DND-41 (cell line): ENCODE data around the gene CIB1.
"Not testable (repeated sequence)": the region's sequence is repeated elsewhere in the genome, so short reads cannot be mapped to it uniquely, and the experiment has no call there.

Experiments used
- ATAC-seq: fragments of 200-7000 bp; cut with Tn5 transposase; 3 replicates; pipeline ENCODE4 v1.9.1; 2021; ENCODE audit warnings: low read depth; ENCODE audit not compliant: insufficient read depth
- DNase-seq: peaks from one replicate; pipeline ENCODE4 v3.0.0-alpha.2; 2020
- H2AFZ ChIP-seq: 2 replicates; pipeline ENCODE4 v1.6.0; 2012; ENCODE audit warnings: low read depth, low read length
- H3K27ac ChIP-seq: 2 replicates; pipeline ENCODE4 v1.5.1; 2012; ENCODE audit warnings: low read length, inconsistent platforms
- H3K27me3 ChIP-seq: fragments of 200-600 bp; sonication (generic); 2 replicates; pipeline ENCODE4 v1.6.0; 2012; ENCODE audit warnings: low read length, mild to moderate bottlenecking, inconsistent platforms; ENCODE audit not compliant: insufficient read depth, poor library complexity
- H3K36me3 ChIP-seq: 2 replicates; pipeline ENCODE4 v1.5.1; 2012; ENCODE audit warnings: low read length, inconsistent platforms; ENCODE audit not compliant: insufficient read depth
- H3K4me1 ChIP-seq: 2 replicates; pipeline ENCODE4 v1.5.1; 2012; ENCODE audit warnings: mild to moderate bottlenecking, low read length; ENCODE audit not compliant: insufficient read depth
- H3K4me2 ChIP-seq: 2 replicates; pipeline ENCODE4 v1.6.0; 2012; ENCODE audit warnings: mild to moderate bottlenecking, moderate library complexity, low read length, inconsistent platforms; ENCODE audit not compliant: insufficient read depth
- H3K4me3 ChIP-seq, 2 experiments: fragments of 200-600 bp in 1 of 2; shearing (Covaris generic) in 1 of 2; 2 replicates each; pipeline ENCODE4 v1.5.1; 2012 to 2016; ENCODE audit warnings: inconsistent platforms in 2 of 2, low read length in 2 of 2, mild to moderate bottlenecking in 2 of 2, low read depth in 1 of 2, moderate library complexity in 1 of 2
- H3K79me2 ChIP-seq: 2 replicates; pipeline ENCODE4 v1.6.0; 2012; ENCODE audit warnings: low read length, inconsistent platforms; ENCODE audit not compliant: insufficient read depth
- H3K9ac ChIP-seq: 2 replicates; pipeline ENCODE4 v1.6.0; 2012; ENCODE audit warnings: low read depth, mild to moderate bottlenecking, inconsistent platforms, low read length, moderate library complexity
- H3K9me3 ChIP-seq: 2 replicates; pipeline ENCODE4 v1.5.1; 2012; ENCODE audit warnings: low read length, moderate library complexity, mild to moderate bottlenecking, inconsistent platforms; ENCODE audit not compliant: insufficient read depth, severe bottlenecking
- H4K20me1 ChIP-seq: 2 replicates; pipeline ENCODE4 v1.6.0; 2012; ENCODE audit warnings: low read length; ENCODE audit not compliant: insufficient read depth
- CTCF ChIP-seq: IDR thresholded peaks from 2 replicates; pipeline ENCODE4 v1.5.1; 2012; ENCODE audit warnings: borderline replicate concordance, low read length, moderate library complexity, mild to moderate bottlenecking; ENCODE audit not compliant: poor library complexity, severe bottlenecking; ENCODE audit errors: extremely low read depth
- EZH2 ChIP-seq: IDR thresholded peaks from 3 replicates; pipeline ENCODE4 v1.6.1; 2012; ENCODE audit warnings: borderline replicate concordance, low read depth, mild to moderate bottlenecking, moderate library complexity, low read length, inconsistent platforms; ENCODE audit not compliant: severe bottlenecking

Gene CIB1

DNA sequence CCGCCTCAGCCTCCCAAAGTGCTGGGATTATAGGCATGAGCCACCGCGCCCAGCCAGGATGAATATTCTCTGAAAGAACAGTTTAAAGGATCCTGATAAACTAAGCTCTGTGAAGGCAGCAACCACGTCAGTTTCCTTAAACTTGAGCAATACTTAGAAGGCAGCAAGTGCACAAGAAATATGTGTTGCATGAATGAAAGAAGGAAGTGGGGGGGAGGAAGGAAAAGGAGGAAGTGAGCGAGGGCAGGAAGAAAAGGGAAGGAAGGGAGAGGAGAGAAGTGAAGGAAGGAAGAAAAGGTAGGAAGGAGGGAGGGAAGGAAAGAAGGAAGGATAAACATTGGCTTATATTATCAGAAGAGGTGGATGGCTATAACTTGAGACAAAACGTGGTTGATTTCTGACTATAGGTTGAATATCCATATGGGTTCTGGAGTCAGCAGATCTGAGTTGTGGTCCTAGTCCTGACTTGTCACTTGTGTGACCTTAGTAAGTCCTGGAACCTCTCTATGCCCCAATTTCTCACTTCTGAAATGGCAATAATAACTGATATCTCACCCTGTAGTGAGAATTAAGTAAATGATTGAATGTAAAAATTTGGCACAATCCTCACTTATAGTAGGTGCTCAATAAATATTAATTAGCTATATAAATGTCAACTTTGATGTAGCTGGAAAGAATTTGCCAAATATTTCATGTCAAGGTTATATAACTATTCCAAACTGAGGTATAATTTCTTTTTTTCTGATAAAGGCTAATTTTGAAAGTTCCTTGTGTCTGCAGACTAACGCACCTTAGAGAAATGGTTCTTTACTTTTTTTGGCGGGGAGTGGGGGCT lies 44.6 kb downstream of the CIB1 start:
- TF ChIP-seq EZH2 = no peak
- TF ChIP-seq CTCF = no peak
- Histone ChIP-seq H3K4me2 (no peak overlapping the region), H3K9me3 (no peaks in the 10 kb centered on the region), H2AFZ (no peak overlapping the region), H3K27ac (no peak overlapping the region), H3K27me3 (peaks cover 20% of the 10 kb centered on the region), H3K9ac (no peak overlapping the region), H3K36me3 (no peaks in the 10 kb centered on the region), H4K20me1 (no peaks in the 10 kb centered on the region), H3K79me2 (no peaks in the 10 kb centered on the region), H3K4me1 (peaks cover 21% of the 10 kb centered on the region), H3K4me3 (no peak overlapping the region)
- ATAC-seq (no peak), DNase-seq (no peak)

GRCh38 chr15:90188065-90188464 lies 45.7 kb downstream of the CIB1 start:
- DNase-seq, H3K27ac ChIP-seq, H3K4me2 ChIP-seq, H2AFZ ChIP-seq, H3K36me3 ChIP-seq, H4K20me1 ChIP-seq, H3K9me3 ChIP-seq, H3K79me2 ChIP-seq, H3K4me3 ChIP-seq, H3K9ac ChIP-seq, ATAC-seq: not testable (repeated sequence)
- Histone ChIP-seq H3K4me1 (peaks cover 21% of the 10 kb centered on the region), H3K27me3 (peaks cover 20% of the 10 kb centered on the region)

DNA sequence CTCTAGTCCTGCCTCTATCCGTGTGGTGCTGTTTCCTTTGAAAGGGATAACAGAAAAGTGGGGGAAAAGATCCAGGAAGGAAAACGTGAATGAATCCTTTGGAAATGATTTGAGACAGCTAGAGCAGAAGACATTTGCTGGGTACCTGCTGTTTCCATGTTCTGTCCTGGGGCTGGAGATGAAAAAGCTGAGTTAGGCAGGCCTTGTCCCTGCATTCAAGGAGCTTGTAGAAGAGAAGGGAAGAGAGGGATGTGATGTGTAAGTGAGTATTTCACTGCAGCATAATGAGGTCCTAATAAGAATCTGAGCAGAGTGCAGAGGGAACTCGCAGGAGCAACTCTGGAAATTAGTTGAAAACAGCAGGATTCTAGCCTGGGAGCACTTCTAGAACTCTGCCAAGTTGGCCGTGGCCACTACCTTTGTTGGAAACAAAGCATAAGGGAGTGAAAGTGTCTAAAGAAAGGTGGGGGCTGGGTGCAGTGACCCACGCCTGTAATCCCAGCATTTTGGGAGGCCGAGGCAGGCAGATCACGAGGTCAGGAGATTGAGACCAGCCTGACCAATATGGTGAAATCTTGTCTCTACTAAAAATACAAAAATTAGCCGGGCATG lies 46.4 kb downstream of the CIB1 start:
- peaks cover 20% of the 10 kb centered on the region for H3K27me3 ChIP-seq
- no peak overlapping the region for H2AFZ ChIP-seq
- DNase-seq (no peak), ATAC-seq (no peak)
- no peaks in the 10 kb centered on the region for H3K36me3 ChIP-seq
- no peak for TF ChIP-seq CTCF
- no peak for TF ChIP-seq EZH2
- no peak overlapping the region for H3K4me2 ChIP-seq
- H3K9me3 ChIP-seq = no peaks in the 10 kb centered on the region
- H3K4me1 ChIP-seq = peaks cover 21% of the 10 kb centered on the region
- no peaks in the 10 kb centered on the region for H4K20me1 ChIP-seq
- no peak overlapping the region for H3K4me3 ChIP-seq
- no peak overlapping the region for H3K27ac ChIP-seq
- no peak overlapping the region for H3K9ac ChIP-seq
- H3K79me2 ChIP-seq = no peaks in the 10 kb centered on the region
